HL-60 (cell line): Measurements from ENCODE around the gene NOD2.

Experiments used
- CTCF ChIP-seq: IDR thresholded peaks from one replicate; pipeline ENCODE4 v1.5.1; 2011; ENCODE audit warnings: low read length, control low read depth, inconsistent platforms; ENCODE audit not compliant: insufficient read depth
- GABPA ChIP-seq: IDR thresholded peaks from 2 replicates; pipeline ENCODE4 v1.6.1; 2012; ENCODE audit warnings: low read depth
- POLR2AphosphoS5 ChIP-seq: IDR thresholded peaks from 2 replicates; pipeline ENCODE4 v1.6.1; 2012; ENCODE audit warnings: low read depth
- REST ChIP-seq: IDR thresholded peaks from 2 replicates; pipeline ENCODE4 v1.6.1; 2012; ENCODE audit warnings: low read depth; ENCODE audit not compliant: insufficient replicate concordance
- SPI1 ChIP-seq: IDR thresholded peaks from 2 replicates; pipeline ENCODE4 v1.6.1; 2012; ENCODE audit warnings: low read depth, mild to moderate bottlenecking, borderline replicate concordance

- no peak for TF ChIP-seq GABPA
- no peak for TF ChIP-seq CTCF
- TF ChIP-seq POLR2AphosphoS5 = no peak
- no peak for TF ChIP-seq REST
- no peak for TF ChIP-seq SPI1
Observed at GRCh38 chr16:50644245-50644644, 49.2 kb upstream of the NOD2 start.
